ENCODE measurements around the gene C1orf21. TPM values are rescaled to one million over a fixed set of nuclear protein-coding genes. Genes with fewer than 3 reads are reported as not detected.
"Not testable (repeated sequence)": the region's sequence is repeated elsewhere in the genome, so short reads cannot be mapped to it uniquely, and the experiment has no call there.

C1orf21 gene
- total RNA-seq, 2 experiments from 2014 or later, result 4.5 to 4.9 TPM

DNA sequence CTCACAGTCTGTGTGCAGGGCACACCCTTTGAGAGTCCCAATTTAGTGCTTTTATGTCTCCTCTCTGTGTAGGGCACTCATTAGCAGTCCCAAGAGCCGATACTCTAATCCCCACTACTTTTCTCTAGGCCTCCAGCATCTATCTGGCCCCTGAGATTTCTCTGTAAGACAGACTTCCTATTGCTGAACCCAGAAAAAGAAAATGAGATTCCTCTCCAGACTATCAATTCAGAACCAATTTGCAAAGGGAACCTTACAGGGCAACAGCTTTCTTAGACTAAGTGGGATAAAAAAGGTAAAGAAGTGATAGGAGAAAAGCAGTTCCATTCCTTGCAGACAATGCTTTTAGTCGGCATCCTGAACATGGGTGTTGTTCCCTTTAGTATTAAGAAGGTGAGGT lies 195.6 kb downstream of the C1orf21 start:
- ChIA-PET CTCF (no interaction called here), POLR2A (no interaction called here)

DNA sequence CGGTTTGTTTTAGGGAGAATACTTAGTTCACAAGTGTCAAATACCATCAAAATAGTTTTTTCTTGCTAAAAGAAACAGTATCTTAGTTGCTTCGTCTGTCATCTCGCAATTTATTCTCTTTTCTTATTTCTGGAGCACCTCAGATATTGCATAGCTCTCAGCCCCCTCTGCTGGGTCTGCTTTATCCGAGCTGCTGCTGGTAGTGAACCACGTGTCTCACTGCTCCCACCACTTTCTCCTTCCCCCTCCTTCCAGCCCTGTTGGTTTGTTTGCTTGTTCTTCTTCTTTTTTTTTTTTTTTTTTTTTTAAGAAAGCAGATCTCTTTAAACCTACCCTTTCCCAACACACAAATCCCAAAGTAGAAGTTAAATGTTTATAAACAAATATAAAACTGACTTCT lies 197.0 kb downstream of the C1orf21 start:
- ChIA-PET POLR2A (no interaction called here), CTCF (no interaction called here)

DNA sequence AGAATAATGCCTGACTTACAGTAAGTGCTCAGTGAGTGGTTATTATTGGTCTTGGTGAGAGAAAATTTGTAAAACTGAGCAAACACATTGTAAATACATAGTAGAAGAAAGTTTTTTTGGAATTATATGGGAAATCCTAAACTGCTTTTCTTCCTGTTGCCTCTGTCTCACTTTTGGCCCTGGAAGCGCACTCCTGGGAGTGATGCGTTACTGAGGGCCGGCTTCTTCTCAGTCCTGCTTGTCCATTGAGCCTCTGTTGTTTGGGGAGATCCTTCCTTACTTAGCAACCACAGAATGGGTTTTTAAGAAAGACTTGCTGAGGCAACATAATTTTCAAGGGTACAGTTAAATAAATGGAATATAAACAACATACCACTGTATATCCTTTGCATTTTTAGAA lies 201.9 kb downstream of the C1orf21 start:
- ChIA-PET CTCF (no interaction called here), POLR2A (no interaction called here)

DNA sequence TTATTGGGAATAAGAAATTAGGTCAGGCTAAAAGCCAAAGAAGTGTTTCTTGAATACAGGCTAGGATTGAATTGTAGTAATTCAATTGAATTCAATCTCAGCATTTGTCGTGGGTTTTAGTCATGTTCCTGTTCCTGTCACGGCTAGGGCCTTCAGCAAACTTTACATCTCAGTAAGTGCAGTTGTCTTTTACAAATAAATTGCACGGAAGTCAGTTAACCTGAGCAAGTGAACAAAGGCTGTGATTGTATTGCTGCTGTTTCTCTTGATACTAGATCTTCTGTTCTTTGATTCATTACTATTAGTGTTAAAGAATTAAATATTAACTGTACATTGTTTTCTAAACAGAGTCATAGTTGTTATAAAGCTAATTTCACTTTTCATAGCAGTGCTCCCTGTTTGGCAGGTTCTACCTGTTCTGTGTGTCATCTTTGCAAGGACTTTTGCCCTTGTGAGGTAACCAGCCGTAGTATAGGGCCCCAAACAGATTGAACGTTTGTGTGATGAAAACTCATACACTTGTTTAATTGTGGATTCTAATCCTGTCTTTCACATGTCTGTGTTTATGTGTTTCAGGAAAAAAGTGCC lies 203.4 kb downstream of the C1orf21 start:
- POLR2A ChIA-PET, result no interaction called here
- CTCF ChIA-PET, result no interaction called here

DNA sequence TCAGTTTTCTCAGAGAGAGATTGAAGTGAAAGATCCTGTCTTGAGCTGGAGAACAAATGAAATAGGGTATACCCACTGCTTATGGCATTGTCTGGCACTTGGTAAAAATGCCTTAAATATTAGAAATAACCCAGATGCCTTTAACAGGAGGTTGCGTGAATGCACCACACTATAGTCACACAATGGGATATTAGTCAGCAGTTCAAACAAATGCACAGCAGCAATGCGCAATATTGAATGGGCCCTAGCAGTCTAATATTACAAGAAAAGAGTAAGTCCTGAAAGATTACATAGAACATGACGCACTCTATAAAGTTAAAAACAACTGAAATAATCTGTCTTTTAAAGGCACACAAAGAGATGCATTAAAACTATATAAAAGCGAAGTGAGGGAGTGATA lies 206.8 kb downstream of the C1orf21 start:
- ChIA-PET CTCF (no interaction called here), POLR2A (no interaction called here)

DNA sequence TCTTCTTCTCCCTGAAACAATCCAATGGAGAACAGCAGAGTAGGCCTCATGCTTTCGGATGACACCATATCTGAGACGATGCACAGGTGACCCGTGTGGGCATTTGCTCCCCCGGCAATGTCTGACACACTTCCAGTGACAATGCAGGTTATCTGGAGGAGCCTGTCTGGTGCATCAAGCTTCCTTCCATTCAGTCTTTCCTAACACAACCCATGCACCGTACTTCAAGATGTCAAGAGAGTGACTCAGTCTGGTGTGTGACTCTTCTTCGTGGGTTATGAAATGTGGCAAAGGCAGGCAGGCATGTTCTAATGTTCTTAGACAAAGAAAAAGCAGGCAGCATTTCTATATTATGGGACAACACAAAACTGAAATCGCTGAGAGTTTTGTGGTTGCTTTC lies 208.8 kb downstream of the C1orf21 start:
- ChIA-PET POLR2A (no interaction called here), CTCF (no interaction called here)

DNA sequence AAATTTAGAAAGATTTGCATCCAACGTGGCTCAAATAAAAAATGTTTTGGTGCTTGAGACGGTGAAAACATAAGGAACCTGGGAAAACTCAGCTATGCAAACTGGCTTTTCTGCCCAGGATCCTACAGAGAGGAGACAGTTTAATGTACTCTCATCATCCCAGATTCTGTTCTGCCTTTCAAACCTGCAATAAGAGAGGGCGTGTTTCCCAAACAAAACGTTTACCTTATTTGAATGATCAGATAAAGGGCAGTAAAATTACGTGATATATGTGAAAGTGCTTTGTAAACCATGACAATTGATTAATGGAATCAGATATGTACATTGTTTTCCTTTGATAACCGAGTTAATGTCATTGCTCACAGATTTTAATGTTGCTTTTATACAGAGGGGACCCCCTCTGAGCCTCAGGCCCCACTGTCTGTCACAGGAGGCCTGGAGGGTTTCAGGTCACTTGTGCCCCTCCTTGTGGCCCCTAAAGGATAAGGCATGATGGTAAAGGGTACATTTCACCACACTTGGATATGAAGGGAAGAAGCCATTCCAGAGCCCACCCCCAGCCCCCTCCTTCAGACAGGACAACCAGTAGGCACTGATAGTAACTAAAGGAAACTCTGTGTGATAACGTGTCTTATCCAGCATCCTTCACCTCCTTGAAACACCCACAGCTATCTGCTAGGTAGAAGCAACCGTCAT lies 210.3 kb downstream of the C1orf21 start:
- ChIA-PET POLR2A (no interaction called here), CTCF (no interaction called here)

DNA sequence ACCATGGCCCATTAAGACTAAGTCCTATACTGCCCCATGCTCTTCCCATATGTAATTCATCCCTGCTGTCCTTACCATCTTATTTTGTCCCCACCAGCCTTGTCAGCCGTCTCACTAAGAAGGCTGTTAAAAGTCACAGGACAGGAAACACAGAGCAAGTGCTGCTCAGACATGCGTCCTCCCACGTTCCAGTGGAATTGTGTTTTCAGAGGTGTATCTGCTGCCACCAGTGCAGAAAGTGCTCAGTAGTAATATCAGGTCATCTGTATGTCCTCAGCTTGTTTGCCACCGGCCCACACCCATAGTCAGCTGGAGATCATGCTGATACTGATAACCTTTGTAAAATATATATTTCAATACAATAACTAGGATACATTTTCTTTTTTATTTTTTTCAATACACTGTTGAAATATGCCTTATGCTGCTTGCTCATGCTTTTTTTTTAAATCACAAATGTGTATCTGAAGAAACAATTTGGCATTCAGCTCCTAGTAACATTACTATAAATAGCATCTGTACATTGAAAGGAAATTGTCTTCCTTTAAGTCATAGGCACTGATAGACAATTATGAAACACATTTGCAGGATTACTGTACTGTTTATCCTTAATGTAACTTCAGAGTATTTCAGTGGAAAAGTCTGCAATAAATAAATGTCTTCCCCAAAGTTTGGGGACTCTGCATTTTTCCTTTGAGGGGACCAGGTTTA lies 211.0 kb downstream of the C1orf21 start:
- ChIA-PET CTCF (no interaction called here), POLR2A (no interaction called here)

DNA sequence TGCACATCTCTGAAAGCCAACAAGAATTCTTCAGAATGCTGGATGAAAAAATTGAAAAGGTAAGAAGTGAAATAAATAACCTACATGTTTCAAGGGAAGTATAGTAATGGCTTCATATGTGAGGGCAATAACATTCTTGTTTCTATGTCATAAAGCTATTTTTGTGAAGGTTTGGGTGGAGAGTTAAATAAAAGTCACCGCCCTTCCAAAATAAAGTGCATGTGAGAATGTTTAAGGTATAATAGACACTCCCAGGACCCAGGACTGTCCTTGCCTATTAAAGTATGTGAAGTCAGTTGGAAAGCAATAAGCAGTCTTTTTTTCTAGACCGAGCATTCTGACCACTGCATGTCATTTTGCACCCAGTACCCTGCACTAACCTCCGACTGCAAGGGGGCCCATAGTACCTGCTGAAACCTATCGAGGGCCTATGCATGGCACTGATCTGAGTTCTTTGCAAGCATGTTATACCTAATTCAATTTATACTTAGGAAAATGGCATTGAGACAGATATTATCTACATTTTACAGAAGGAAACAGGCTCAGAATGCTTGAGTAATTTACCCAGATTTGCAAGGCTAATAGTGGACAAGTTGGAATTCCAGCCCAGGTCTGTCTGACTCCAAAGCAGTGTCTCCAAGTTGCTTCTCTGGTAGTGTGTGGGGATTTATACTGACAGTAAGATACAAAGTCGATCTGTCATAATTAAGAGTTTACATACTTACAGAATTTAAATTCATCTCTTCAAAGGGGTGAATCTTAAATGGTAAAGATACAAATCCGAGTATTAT lies 211.8 kb downstream of the C1orf21 start:
- ChIA-PET CTCF (no interaction called here), POLR2A (no interaction called here)

DNA sequence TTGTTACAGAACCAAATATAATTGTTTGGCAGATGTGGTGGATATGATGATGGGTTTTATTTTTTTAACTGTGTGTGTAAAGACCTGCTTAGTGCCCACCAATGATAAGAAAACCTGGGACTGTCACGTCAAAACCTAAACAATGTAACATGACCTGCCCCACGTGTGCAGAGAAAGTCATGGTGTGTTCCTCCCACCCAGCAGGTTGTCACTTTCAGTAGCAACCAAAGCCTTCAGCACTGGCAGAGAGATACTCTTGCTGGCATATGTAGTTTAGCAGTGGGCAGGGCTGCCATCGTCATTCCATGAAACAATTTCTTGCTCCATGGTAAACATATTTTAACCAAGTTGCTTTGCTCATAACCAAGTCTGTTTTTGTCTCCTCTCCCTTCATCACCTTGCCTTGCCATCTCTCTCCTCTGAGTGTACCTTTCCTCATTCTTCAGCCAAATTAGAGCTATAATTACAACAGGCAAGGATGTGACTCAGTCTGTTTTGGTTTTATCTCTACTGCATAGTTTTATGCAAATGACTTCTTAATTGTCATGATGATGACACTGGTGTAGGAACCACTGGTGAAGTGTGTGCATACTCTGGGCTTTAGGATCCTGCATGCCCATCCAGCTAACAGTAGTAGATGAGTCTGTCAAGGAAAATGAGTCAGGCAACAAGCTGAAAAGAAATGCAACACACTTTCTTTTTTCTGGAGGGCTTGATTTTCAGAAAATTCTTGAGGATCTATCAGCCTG lies 217.5 kb downstream of the C1orf21 start:
- ChIA-PET CTCF (no interaction called here), POLR2A (no interaction called here)

DNA sequence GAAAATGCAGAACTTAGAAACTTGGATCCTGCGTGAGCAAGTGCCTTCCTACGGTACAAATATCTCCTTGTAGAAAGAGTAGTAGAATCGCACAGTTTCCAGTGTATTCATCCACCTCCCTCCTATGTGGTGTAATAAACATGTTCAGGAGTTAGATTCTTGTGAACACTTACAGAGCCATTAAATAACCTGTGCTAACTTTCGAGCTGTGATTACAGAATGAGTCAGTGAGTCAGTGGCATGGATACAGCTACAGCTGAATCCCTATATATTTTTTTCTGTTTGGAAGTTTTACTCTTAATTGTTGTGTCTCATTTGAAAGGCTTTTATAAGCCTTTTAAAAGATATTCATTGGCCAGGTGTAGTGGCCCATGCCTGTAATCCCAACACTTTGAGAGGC lies 219.1 kb downstream of the C1orf21 start:
- CTCF ChIA-PET, result no interaction called here
- POLR2A ChIA-PET, result no interaction called here

DNA sequence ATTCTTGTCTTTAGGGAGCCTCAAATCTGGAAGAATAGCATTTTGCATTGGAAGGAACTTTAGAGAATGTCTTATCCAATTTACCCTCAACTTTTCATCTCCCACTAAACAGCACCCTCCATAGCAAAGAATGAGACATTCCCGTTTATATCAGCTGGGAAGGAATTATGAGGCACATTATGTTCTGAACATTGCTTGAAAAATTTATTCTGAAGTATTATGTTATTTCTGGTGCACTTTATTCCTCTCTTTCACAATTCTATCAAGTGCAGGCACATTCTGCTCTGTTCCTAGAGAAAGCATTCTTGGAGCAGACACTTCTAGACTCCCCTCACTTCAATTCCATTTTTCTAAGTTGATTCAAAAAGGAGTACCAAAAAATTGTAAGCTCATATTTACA lies 220.0 kb downstream of the C1orf21 start:
- POLR2A ChIA-PET, result no interaction called here
- CTCF ChIA-PET, result no interaction called here

DNA sequence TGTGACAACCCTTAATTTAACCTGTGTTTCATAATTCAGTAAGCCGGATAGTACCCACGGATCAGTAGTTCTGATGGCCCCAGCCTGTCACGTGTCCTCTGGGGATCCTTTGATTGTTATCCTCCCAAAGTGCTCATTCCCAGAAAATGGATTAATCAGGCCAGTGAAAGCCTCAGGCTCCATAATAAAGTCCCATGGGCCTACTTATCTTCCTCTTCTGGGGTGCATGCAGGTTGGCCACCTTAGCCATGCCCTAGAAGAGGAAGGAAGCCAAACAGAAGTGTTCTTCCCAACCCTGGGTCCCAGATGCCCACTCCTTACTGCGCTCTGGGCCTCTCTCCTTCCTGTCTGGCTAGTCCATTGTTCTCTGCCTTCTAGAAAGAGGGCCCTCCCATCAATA lies 221.8 kb downstream of the C1orf21 start:
- CTCF ChIA-PET, result no interaction called here
- POLR2A ChIA-PET, result no interaction called here

DNA sequence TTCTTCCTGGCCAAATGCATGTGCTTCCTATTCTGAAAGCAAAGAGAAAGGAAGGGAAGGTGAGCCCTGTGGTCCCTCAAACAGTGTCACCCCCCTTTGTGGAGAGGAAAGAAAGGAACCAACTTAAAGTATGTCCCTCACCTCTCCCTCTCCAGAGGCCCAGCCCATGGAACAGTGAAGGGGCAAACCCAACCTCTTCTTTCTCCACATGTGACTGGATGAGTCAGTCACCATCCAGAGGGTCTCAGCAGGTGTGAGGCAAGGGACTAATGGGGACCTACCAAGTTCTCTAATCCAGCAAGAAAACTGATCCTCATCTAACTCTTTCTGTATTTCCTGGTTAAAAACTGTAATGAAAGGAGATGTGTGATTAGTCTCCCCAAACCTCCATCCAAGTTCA lies 222.2 kb downstream of the C1orf21 start:
- ChIA-PET CTCF (no interaction called here), POLR2A (no interaction called here)

DNA sequence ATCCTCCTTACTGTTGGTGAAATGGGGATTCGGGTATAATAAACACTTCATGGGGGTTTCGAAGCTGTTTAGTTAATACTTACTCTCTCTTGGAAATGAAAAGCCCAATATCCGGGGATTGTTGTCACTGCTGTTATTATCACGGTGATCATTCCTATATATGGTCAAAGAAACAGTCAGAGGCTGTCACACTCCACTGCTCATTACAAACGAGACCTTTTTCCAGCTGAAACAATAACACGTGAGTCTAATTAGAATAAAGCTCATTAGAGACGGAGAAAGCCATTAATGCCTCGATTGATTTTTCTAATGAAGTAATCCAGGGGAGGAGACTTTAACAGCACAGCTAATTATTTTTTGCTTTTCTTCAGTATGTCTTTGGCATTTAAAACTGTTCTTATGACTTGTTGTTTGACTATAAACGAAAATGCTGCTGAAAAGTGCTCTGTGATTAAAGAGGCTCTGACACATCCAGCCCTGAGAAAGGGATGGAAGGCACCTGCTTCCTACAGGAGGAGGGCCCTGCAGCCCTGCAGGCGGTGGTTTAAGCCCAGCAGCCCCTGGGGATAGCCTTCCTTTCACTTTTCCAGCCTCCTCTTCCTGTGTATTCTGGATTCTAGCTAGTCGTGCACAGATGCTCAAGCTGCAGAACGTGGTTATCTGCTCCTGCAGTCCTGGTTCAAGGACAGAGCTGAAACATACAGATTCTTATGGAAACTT lies 224.2 kb downstream of the C1orf21 start:
- ChIA-PET POLR2A (no interaction called here), CTCF (interaction anchor here (1.0 kb wide), 1 partner anchor 8 kb away, joined by 6 read pairs; no protein-coding TSS in a partner anchor)

DNA sequence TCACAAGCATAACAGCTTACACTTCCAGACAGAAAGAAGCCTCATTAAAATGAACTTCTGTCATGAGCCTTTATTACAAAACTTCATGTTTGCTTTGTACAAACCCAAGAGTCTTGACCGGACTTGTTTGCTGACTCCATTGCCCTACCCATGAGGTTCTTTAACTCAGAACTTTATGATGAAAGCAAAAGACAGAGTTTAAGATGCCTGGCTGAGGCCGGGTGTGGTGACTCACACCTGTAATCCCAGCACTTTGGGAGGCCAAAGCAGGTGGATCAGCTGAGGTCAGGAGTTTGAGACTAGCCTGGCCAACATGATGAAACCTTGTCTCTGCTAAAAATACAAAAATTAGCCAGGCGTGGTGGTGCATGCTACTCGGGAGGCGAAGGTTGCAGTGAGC lies 225.4 kb downstream of the C1orf21 start:
- CTCF ChIA-PET, POLR2A ChIA-PET: not testable (repeated sequence)

DNA sequence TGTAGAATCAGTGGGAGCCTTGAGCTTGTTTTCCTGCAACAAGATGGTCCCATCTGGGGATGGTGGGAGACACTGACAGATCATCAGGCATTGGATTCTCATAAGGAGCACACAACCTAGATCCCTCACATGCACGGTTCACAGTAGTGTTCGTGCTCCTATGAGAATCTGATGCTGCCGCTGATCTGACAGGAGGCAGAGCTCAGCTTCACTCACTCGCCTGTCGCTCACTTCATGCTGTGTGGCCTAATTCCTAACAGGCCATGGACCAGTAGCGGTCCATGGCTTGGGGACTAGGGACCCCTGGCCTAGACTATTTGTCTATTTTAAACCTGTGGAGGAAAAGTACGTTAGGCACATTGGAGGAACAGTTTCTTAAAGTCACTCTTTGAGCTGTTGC lies 227.8 kb downstream of the C1orf21 start:
- POLR2A ChIA-PET, result no interaction called here
- CTCF ChIA-PET, result no interaction called here

DNA sequence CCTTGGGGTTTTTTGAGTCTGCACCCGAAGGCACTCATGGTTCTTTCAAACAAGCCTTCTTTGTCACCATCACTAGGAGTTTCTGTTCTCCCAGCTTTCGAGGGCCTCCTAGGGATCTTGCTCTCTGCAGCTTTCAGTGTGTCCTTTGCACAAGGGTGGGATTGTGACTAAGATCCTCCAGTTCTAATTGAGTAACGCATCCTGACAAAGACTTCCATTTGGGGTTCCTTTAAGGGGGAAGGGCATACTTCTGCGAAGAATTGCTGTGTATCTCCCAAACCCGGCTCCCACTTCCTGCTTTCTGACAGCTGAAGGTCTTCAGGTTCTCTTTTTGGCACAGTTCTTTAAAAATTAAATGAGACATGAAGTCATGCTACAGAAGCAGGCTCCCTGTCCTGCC lies 228.5 kb downstream of the C1orf21 start:
- ChIA-PET CTCF (no interaction called here), POLR2A (no interaction called here)

DNA sequence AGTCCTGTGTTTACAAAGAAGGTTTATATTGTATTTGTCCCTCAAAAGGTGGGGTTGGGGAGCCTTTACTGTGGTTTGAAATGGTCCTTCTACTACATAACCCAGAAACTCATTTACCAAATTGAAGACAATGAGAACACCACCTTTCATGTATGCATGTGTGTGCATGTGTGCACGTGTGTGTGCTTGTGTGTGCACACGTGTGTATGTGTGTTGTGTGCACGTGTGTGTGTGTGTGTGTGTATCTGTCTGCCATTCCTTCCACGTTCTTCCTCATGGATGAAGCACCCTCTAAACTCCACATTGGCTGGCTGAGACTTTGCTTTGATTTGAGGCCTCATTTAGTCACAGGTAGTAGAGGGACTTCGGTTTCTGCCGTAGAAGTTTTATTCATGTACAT lies 229.7 kb downstream of the C1orf21 start:
- ChIA-PET POLR2A (no interaction called here), CTCF (no interaction called here)
